Measurements from ENCODE around the gene PTPN11.

The PTPN11 gene

DNA sequence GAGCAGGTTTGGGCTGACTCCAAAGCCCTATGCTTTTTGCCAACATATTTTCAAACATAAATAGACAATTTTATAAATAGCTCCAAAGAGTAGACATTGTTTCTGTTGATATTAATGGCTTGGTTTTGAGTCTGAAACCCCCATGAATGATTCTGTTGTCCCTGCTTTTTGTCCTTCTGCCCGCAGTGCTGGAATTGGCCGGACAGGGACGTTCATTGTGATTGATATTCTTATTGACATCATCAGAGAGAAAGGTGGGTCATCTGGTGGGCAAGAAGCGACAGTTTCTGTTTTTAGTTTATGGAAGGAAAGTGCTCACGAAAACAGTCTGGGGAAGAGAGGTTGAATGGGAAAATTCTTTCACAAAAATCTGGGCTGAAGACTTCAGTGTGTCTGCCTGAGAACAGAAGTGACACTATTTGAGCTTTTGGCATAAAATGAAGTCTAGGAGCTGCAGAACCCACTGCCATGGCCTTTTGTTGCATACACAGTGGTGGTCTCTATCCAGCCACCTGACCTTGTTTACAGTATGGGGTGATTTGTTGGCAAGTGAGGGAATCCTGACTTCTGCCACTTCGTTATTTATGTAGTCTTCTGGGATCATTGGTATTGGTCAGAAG, 69.6 kb downstream of the PTPN11 start:
- Histone ChIP-seq H3K36me3 (ENCODE audit: control insufficient read depth, low read depth, low read length) (peaks cover 64% of the 10 kb centered on the region), H3K9me3 (ENCODE audit: control insufficient read depth, low read depth, low read length) (no peaks in the 10 kb centered on the region)

DNA sequence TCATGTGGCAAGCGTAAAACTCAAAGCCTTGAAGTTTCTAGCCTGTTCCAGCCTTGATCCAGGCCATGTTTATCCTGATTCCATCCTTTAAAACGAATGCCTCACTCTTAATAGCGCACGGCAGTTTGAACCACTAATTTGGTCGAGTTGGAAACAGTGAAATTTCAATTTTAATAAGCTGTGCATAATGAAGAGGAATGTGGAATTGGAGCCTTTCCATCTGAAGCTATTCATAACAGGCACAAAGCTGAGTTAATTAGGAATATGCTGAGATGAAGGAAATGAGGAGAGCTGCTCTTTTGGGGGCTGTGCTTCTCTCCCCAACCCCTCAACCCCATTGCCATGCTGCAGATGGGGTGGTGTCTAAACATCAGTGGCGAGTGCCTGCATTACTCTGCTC, 70.7 kb downstream of the PTPN11 start:
- H3K36me3 ChIP-seq (ENCODE audit: control insufficient read depth, low read depth, low read length) = peaks cover 64% of the 10 kb centered on the region

More for the DNA sequence above, 69.6 kb downstream of the PTPN11 start:
- H3K9ac ChIP-seq (ENCODE audit: low read length) = no peak overlapping the region
- H3K27me3 ChIP-seq (ENCODE audit: control insufficient read depth, insufficient read depth, low read length) = no peaks in the 10 kb centered on the region
- H3K4me1 ChIP-seq (ENCODE audit: control insufficient read depth, low read depth, low read length) = no peaks in the 10 kb centered on the region
- H3K4me3 ChIP-seq (ENCODE audit: low read length) = no peak overlapping the region
- no peak overlapping the region for H3K27ac ChIP-seq (ENCODE audit: low read length)

DNA sequence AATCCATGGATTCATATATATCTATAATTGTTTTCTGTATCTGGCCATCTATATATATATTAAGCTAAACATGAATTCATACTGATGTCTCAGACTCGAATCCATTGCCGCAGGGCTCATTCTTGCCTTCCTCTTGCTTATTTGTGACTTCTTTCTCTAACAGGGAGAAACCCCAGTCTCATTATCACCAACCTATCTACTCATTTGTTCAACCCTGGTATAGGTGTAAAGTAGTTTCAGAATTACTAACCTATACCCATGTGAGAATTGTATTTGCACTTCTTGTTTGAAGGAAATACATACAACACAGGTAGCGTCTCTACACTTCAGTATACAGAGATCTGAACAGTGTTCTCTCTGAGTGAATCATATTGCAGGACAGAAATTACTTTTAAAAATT, 77.7 kb downstream of the PTPN11 start:
- Histone ChIP-seq H3K36me3 (ENCODE audit: control insufficient read depth, low read depth, low read length) (peaks cover 32% of the 10 kb centered on the region), H3K9ac (ENCODE audit: low read length) (no peak overlapping the region)

More for the DNA sequence above, 70.7 kb downstream of the PTPN11 start:
- H3K27ac ChIP-seq (ENCODE audit: low read length) = no peak overlapping the region
- H3K9ac ChIP-seq (ENCODE audit: low read length) = no peak overlapping the region
- no peaks in the 10 kb centered on the region for H3K27me3 ChIP-seq (ENCODE audit: control insufficient read depth, insufficient read depth, low read length)
- H3K4me1 ChIP-seq (ENCODE audit: control insufficient read depth, low read depth, low read length) = no peaks in the 10 kb centered on the region
- H3K4me3 ChIP-seq (ENCODE audit: low read length) = no peak overlapping the region
- H3K9me3 ChIP-seq (ENCODE audit: control insufficient read depth, low read depth, low read length) = no peaks in the 10 kb centered on the region

DNA sequence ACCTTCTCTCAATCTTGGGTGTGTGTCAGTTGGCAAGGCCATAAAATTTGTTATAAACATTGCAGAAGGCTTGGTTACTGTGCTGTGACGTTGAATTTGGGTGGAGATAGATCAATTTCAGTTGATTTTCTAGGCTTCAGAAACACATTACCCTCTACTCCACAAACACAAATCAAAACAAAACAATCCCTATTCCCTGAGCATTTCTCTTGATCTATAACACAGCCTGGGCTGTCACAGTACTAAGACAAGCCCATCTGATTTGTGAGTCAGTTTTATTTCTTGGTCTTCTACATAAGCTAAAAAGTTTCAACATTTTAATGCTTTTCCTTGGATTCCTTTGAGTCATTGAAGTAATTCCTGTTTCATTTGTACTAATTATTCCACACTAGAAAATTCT, 79.8 kb downstream of the PTPN11 start:
- no peak overlapping the region for H3K9ac ChIP-seq (ENCODE audit: low read length)
- H3K27me3 ChIP-seq (ENCODE audit: control insufficient read depth, insufficient read depth, low read length) = no peaks in the 10 kb centered on the region
- H3K4me3 ChIP-seq (ENCODE audit: low read length) = no peak overlapping the region
- no peaks in the 10 kb centered on the region for H3K4me1 ChIP-seq (ENCODE audit: control insufficient read depth, low read depth, low read length)
- H3K36me3 ChIP-seq (ENCODE audit: control insufficient read depth, low read depth, low read length) = peaks cover 42% of the 10 kb centered on the region
- no peaks in the 10 kb centered on the region for H3K9me3 ChIP-seq (ENCODE audit: control insufficient read depth, low read depth, low read length)
- H3K27ac ChIP-seq (ENCODE audit: low read length) = no peak overlapping the region

More for the DNA sequence above, 77.7 kb downstream of the PTPN11 start:
- no peak overlapping the region for H3K4me3 ChIP-seq (ENCODE audit: low read length)
- H3K27ac ChIP-seq (ENCODE audit: low read length) = no peak overlapping the region
- no peaks in the 10 kb centered on the region for H3K27me3 ChIP-seq (ENCODE audit: control insufficient read depth, insufficient read depth, low read length)
- no peaks in the 10 kb centered on the region for H3K4me1 ChIP-seq (ENCODE audit: control insufficient read depth, low read depth, low read length)
- no peaks in the 10 kb centered on the region for H3K9me3 ChIP-seq (ENCODE audit: control insufficient read depth, low read depth, low read length)

DNA sequence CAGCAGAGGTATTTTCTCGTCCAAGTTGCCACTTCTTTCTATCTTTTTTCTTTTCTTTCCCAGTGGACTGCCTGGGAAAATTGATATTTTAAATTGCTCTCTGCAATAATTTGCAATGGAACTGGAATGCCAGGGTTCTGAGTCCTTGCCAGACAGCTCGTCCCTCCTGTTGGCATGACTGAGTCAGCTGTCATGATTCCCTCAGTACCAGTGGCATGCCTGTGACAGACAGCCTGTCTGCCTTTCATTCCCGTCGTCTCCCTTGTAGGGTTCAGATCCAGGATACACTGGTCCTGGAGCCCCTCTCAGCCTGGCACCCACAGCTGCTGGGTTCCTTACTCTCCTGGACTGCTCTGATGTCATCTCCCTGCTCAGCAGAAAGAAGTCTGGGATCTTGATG, 84.8 kb downstream of the PTPN11 start:
- Histone ChIP-seq H3K36me3 (ENCODE audit: control insufficient read depth, low read depth, low read length) (peaks cover 53% of the 10 kb centered on the region), H3K4me3 (ENCODE audit: low read length) (no peak overlapping the region), H3K4me1 (ENCODE audit: control insufficient read depth, low read depth, low read length) (no peaks in the 10 kb centered on the region), H3K27ac (ENCODE audit: low read length) (no peak overlapping the region), H3K9ac (ENCODE audit: low read length) (no peak overlapping the region), H3K27me3 (ENCODE audit: control insufficient read depth, insufficient read depth, low read length) (no peaks in the 10 kb centered on the region), H3K9me3 (ENCODE audit: control insufficient read depth, low read depth, low read length) (no peaks in the 10 kb centered on the region)

DNA sequence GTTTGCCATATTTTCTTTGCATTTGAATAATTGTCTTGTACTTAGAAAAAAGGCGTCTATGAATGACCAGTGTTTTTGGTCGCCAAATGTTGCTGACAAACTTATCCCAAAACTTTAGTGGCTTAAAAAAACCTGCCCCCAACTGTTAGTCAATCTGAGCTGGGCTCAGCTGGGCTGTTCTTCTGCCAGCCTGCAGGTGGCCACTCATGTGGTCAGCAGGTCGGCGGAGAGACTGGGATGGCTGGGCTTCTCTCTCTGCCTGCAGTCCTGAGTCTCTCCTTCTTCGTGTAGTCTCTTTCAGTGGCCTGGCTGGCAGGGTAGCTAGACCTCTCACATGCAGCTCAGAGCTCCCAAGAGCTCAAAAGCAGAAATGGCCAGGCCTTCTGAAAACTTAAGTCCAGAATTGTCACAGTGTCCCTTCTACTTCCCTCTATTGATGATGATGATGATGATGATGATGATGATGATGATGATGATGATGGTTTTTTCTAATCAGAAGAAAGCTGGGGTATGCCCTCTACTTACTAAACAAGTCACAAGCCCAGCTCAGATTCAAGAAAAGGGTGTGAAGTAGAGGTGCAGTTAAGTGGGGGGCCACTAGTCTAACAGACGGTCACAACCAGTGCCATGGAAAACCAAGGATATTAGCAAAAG, 87.9 kb downstream of the PTPN11 start:
- H3K9ac ChIP-seq (ENCODE audit: low read length) = no peak overlapping the region
- no peaks in the 10 kb centered on the region for H3K9me3 ChIP-seq (ENCODE audit: control insufficient read depth, low read depth, low read length)
- no peaks in the 10 kb centered on the region for H3K4me1 ChIP-seq (ENCODE audit: control insufficient read depth, low read depth, low read length)
- H3K36me3 ChIP-seq (ENCODE audit: control insufficient read depth, low read depth, low read length) = peaks cover 49% of the 10 kb centered on the region
- H3K27ac ChIP-seq (ENCODE audit: low read length) = no peak overlapping the region
- H3K4me3 ChIP-seq (ENCODE audit: low read length) = no peak overlapping the region
- no peaks in the 10 kb centered on the region for H3K27me3 ChIP-seq (ENCODE audit: control insufficient read depth, insufficient read depth, low read length)

DNA sequence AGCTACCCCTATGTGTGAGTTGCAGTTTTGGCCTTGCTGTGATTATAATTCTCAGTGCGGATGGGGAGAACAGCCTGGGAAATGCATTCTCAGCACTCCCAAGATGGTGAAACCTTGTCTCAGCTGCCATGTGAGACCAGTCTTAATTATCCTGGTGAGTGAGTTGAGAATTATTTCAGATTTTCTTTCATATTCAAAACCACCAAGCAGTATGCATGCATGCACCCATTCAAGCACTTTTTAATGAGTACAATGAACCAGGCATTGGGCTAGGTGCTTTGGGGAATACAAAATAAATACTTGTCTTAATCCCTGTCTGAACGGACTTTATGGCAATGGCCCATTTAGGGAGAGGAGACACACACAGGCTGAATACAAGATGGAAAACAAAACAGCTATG, 94.7 kb downstream of the PTPN11 start:
- H3K27me3 ChIP-seq (ENCODE audit: control insufficient read depth, insufficient read depth, low read length) = no peaks in the 10 kb centered on the region
- no peak overlapping the region for H3K27ac ChIP-seq (ENCODE audit: low read length)
- no peaks in the 10 kb centered on the region for H3K36me3 ChIP-seq (ENCODE audit: control insufficient read depth, low read depth, low read length)
- H3K4me1 ChIP-seq (ENCODE audit: control insufficient read depth, low read depth, low read length) = no peaks in the 10 kb centered on the region
- no peaks in the 10 kb centered on the region for H3K9me3 ChIP-seq (ENCODE audit: control insufficient read depth, low read depth, low read length)
- no peak overlapping the region for H3K9ac ChIP-seq (ENCODE audit: low read length)
- no peak overlapping the region for H3K4me3 ChIP-seq (ENCODE audit: low read length)

DNA sequence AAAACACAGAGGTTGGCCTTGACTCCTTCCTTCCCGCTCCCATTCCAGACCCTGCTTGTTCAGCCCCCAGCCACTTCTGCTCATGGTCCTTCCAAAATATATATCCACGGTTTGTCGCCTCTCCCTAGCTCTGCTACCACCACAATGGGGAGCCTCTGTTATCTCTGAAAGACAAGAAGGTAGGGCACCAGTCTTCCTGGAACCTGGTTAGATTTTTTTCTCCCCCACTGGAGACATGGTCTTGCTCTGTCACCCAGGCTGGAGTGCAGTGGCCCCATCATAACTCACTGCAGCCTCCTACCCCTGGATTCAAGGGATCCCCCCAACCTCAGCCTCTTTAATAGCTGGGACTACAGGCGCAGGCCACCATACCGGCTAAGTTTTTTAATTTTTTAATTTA, 95.7 kb downstream of the PTPN11 start:
- Histone ChIP-seq H3K36me3 (ENCODE audit: control insufficient read depth, low read depth, low read length) (no peaks in the 10 kb centered on the region), H3K9me3 (ENCODE audit: control insufficient read depth, low read depth, low read length) (no peaks in the 10 kb centered on the region), H3K4me3 (ENCODE audit: low read length) (no peak overlapping the region), H3K4me1 (ENCODE audit: control insufficient read depth, low read depth, low read length) (no peaks in the 10 kb centered on the region), H3K27ac (ENCODE audit: low read length) (no peak overlapping the region), H3K9ac (ENCODE audit: low read length) (no peak overlapping the region), H3K27me3 (ENCODE audit: control insufficient read depth, insufficient read depth, low read length) (no peaks in the 10 kb centered on the region)

DNA sequence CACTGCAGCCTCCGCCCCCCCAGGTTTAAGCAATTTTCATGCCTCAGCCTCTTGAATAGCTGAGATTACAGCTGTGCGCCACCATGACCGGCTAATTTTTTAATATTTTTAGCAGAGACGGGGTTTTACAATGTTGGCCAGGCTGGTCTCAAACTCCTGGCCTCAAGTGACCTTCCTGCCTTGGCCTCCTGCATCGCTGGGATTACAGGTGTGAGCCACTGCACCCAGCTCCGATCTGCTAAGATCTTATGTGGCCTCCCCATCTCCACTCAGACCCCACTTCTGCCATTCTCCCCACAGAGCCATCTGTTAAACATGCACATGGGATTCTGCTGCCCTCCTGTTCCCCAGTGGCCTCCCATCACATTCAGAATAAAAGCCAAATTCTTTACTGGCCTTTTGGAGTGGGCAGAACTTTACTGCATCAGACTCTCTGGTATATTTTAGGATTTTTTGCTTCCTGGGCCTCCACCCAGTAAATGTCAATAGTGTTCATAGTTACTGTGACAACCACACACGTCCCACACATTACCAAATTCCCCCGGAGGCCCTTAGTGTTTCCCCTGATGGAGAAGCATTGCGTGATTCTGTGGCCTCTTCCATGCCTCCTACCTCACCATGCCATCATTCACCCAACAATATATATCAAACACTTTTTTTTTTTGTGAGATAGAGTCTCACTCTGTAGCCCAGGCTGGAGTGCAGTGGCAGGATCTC, 96.3 kb downstream of the PTPN11 start:
- no peaks in the 10 kb centered on the region for H3K27me3 ChIP-seq (ENCODE audit: control insufficient read depth, insufficient read depth, low read length)
- H3K27ac ChIP-seq (ENCODE audit: low read length) = no peak overlapping the region
- H3K4me1 ChIP-seq (ENCODE audit: control insufficient read depth, low read depth, low read length) = no peaks in the 10 kb centered on the region

DNA sequence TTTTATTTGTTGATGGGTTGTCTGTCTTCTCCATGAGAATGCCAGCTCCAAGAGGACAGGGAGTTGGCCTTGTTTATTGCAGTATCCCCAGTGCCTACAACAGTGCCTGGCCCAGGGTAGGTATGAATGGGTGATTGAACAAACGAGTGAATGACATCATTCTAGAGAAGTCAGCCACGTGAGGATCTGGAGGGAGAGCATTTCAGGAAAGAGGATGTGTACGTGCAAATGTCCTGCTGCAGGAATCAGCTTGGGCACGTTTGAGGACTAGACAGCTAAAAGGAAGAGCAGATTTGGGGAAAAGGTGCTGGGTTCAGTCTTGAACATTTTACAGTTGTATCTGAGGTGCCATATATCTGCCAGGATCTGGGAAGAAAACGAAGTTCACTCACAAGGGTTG, 97.1 kb downstream of the PTPN11 start:
- no peaks in the 10 kb centered on the region for H3K27me3 ChIP-seq (ENCODE audit: control insufficient read depth, insufficient read depth, low read length)
- no peaks in the 10 kb centered on the region for H3K4me1 ChIP-seq (ENCODE audit: control insufficient read depth, low read depth, low read length)
- no peaks in the 10 kb centered on the region for H3K36me3 ChIP-seq (ENCODE audit: control insufficient read depth, low read depth, low read length)
- no peak overlapping the region for H3K4me3 ChIP-seq (ENCODE audit: low read length)
- no peaks in the 10 kb centered on the region for H3K9me3 ChIP-seq (ENCODE audit: control insufficient read depth, low read depth, low read length)
- H3K27ac ChIP-seq (ENCODE audit: low read length) = no peak overlapping the region
- no peak overlapping the region for H3K9ac ChIP-seq (ENCODE audit: low read length)

More for the DNA sequence above, 96.3 kb downstream of the PTPN11 start:
- H3K36me3 ChIP-seq (ENCODE audit: control insufficient read depth, low read depth, low read length) = no peaks in the 10 kb centered on the region
- H3K9ac ChIP-seq (ENCODE audit: low read length) = no peak overlapping the region
- no peak overlapping the region for H3K4me3 ChIP-seq (ENCODE audit: low read length)
- H3K9me3 ChIP-seq (ENCODE audit: control insufficient read depth, low read depth, low read length) = no peaks in the 10 kb centered on the region

DNA sequence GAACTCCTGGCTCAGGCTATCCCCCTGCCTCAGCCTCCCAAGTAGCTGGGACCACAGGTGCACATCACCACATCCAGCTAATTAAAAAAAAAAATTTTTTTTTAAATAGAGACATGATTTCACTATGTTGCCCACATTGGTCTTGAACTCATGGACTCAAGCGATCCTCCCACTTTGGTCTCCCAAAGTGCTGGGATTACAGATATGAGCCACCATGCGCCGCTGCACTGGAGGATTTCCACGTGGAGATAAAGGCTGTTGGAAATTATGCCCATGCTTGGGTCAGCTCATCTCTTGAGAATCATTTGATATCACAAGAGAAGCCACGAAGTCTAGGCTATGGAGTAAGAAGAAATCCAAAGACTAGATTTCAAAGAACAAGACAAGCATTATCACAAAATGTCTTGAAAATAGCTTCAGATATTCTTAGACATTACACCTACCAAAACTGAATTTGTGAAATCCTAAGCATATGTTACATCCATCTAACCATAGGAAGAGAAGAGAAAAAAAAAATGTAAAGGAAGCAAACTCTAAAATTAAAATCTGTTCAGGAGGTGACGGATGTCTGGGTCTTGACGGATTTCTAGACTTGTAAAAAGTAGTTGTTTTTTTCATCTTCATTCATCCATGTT, 99.1 kb downstream of the PTPN11 start:
- H3K27ac ChIP-seq (ENCODE audit: low read length) = no peak overlapping the region
- H3K4me1 ChIP-seq (ENCODE audit: control insufficient read depth, low read depth, low read length) = no peaks in the 10 kb centered on the region
- H3K36me3 ChIP-seq (ENCODE audit: control insufficient read depth, low read depth, low read length) = no peaks in the 10 kb centered on the region
- no peaks in the 10 kb centered on the region for H3K9me3 ChIP-seq (ENCODE audit: control insufficient read depth, low read depth, low read length)
- no peak overlapping the region for H3K9ac ChIP-seq (ENCODE audit: low read length)
- no peaks in the 10 kb centered on the region for H3K27me3 ChIP-seq (ENCODE audit: control insufficient read depth, insufficient read depth, low read length)
- no peak overlapping the region for H3K4me3 ChIP-seq (ENCODE audit: low read length)
